ENCODE results near the gene TMEM212. TPM values are rescaled to one million over a fixed set of nuclear protein-coding genes. Genes with fewer than 3 reads are reported as not detected.

Gene TMEM212
- total and polyA plus RNA-seq, 2 of the 13 experiments (the other 11 are each of a cell fraction or from before 2014, with no cell fraction given): not detected

DNA sequence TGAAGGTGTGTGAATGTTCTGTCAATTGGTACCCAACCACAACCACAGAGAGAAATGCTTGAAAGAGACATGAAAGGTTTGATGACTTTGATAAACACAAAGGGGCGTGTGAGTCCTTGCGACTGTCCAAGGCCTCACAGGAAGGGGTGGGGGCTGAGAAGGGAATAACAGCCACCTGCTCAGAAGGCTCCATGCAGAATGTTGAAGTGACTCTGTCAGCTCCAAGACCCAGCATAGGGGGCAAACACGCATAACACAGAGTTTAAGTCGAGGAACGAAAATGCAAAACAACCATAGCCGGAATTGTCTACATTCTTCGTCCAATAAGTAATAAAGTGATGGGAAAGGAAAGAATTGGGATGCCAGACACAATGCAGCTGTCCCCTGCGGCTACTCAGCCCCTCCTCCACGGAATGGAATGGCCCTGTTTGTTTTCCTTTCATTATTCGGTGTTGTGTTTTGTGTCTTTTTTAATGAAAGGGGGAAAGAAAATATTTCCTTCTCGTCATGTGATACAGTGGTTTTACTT, 19.9 kb downstream of the TMEM212 start (continued):
- TF ChIP-seq, protein P1, sequence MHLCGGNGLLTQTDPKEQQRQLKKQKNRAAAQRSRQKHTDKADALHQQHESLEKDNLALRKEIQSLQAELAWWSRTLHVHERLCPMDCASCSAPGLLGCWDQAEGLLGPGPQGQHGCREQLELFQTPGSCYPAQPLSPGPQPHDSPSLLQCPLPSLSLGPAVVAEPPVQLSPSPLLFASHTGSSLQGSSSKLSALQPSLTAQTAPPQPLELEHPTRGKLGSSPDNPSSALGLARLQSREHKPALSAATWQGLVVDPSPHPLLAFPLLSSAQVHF (CRISPR knock-in tag; IDR thresholded peaks at IDR 0.05): no peak
- TF ChIP-seq ZNF329 (CRISPR knock-in tag; IDR thresholded peaks at IDR 0.05; ENCODE audit: low read depth) (no peak), MTF1 (CRISPR knock-in tag; IDR thresholded peaks at IDR 0.05) (no peak), NFE2L2 (IDR thresholded peaks at IDR 0.05; ENCODE audit: low read length) (no peak), WIZ (CRISPR knock-in tag; IDR thresholded peaks at IDR 0.05) (no peak), ZNF556 (CRISPR knock-in tag; IDR thresholded peaks at IDR 0.05; ENCODE audit: borderline replicate concordance) (no peak), TCF7L2 (IDR thresholded peaks at IDR 0.05; ENCODE audit: low read depth, low read length) (no peak), ZMYM4 (CRISPR knock-in tag; IDR thresholded peaks at IDR 0.05) (peak; percentile 52), ZNF75D (CRISPR knock-in tag; IDR thresholded peaks at IDR 0.05; ENCODE audit: borderline replicate concordance) (no peak), PLRG1 (conservative IDR thresholded peaks at IDR 0.05) (no peak), MED1 (CRISPR knock-in tag; IDR thresholded peaks at IDR 0.05) (peak; percentile 69), PHF8 (CRISPR knock-in tag; IDR thresholded peaks at IDR 0.05) (no peak), ZNF792 (CRISPR knock-in tag; IDR thresholded peaks at IDR 0.05) (no peak), ELF4 (CRISPR knock-in tag; IDR thresholded peaks at IDR 0.05; ENCODE audit: borderline replicate concordance) (no peak), FOXA1 (IDR thresholded peaks at IDR 0.05) (no peak), FOXA1 (CRISPR knock-in tag; IDR thresholded peaks at IDR 0.05) (0 out of 2 replicates have a peak, but pooled peaks have one; percentile 12), PCBP1 (IDR thresholded peaks at IDR 0.05; ENCODE audit: borderline replicate concordance, low read depth, low read length) (no peak)
- TF ChIP-seq, protein P2, sequence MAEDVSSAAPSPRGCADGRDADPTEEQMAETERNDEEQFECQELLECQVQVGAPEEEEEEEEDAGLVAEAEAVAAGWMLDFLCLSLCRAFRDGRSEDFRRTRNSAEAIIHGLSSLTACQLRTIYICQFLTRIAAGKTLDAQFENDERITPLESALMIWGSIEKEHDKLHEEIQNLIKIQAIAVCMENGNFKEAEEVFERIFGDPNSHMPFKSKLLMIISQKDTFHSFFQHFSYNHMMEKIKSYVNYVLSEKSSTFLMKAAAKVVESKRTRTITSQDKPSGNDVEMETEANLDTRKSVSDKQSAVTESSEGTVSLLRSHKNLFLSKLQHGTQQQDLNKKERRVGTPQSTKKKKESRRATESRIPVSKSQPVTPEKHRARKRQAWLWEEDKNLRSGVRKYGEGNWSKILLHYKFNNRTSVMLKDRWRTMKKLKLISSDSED (CRISPR knock-in tag; IDR thresholded peaks at IDR 0.05): no peak
- TF ChIP-seq, protein P3, sequence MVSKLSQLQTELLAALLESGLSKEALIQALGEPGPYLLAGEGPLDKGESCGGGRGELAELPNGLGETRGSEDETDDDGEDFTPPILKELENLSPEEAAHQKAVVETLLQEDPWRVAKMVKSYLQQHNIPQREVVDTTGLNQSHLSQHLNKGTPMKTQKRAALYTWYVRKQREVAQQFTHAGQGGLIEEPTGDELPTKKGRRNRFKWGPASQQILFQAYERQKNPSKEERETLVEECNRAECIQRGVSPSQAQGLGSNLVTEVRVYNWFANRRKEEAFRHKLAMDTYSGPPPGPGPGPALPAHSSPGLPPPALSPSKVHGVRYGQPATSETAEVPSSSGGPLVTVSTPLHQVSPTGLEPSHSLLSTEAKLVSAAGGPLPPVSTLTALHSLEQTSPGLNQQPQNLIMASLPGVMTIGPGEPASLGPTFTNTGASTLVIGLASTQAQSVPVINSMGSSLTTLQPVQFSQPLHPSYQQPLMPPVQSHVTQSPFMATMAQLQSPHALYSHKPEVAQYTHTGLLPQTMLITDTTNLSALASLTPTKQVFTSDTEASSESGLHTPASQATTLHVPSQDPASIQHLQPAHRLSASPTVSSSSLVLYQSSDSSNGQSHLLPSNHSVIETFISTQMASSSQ (IDR thresholded peaks at IDR 0.05; ENCODE audit: low read depth): no peak
- TF ChIP-seq, protein P3 (CRISPR knock-in tag; IDR thresholded peaks at IDR 0.05; ENCODE audit: borderline replicate concordance): no peak
- TF ChIP-seq, protein P4, sequence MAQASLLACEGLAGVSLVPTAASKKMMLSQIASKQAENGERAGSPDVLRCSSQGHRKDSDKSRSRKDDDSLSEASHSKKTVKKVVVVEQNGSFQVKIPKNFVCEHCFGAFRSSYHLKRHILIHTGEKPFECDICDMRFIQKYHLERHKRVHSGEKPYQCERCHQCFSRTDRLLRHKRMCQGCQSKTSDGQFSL (CRISPR knock-in tag; IDR thresholded peaks at IDR 0.05): no peak
- TF ChIP-seq, protein P5, sequence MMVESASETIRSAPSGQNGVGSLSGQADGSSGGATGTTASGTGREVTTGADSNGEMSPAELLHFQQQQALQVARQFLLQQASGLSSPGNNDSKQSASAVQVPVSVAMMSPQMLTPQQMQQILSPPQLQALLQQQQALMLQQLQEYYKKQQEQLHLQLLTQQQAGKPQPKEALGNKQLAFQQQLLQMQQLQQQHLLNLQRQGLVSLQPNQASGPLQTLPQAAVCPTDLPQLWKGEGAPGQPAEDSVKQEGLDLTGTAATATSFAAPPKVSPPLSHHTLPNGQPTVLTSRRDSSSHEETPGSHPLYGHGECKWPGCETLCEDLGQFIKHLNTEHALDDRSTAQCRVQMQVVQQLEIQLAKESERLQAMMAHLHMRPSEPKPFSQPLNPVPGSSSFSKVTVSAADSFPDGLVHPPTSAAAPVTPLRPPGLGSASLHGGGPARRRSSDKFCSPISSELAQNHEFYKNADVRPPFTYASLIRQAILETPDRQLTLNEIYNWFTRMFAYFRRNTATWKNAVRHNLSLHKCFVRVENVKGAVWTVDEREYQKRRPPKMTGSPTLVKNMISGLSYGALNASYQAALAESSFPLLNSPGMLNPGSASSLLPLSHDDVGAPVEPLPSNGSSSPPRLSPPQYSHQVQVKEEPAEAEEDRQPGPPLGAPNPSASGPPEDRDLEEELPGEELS (CRISPR knock-in tag; IDR thresholded peaks at IDR 0.05): peak; percentile 73
- TF ChIP-seq, protein P6, sequence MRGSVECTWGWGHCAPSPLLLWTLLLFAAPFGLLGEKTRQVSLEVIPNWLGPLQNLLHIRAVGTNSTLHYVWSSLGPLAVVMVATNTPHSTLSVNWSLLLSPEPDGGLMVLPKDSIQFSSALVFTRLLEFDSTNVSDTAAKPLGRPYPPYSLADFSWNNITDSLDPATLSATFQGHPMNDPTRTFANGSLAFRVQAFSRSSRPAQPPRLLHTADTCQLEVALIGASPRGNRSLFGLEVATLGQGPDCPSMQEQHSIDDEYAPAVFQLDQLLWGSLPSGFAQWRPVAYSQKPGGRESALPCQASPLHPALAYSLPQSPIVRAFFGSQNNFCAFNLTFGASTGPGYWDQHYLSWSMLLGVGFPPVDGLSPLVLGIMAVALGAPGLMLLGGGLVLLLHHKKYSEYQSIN (CRISPR knock-in tag; IDR thresholded peaks at IDR 0.05; ENCODE audit: borderline replicate concordance): no peak

Measured in HepG2 (cell line).